ENCODE results near the gene NUDT14. TPM values are rescaled to one million over a fixed set of nuclear protein-coding genes. Genes with fewer than 3 reads are reported as not detected.

NUDT14 gene
- total RNA-seq, 2 donors from 2014 or later, result 4.1 to 23.6 TPM

DNA sequence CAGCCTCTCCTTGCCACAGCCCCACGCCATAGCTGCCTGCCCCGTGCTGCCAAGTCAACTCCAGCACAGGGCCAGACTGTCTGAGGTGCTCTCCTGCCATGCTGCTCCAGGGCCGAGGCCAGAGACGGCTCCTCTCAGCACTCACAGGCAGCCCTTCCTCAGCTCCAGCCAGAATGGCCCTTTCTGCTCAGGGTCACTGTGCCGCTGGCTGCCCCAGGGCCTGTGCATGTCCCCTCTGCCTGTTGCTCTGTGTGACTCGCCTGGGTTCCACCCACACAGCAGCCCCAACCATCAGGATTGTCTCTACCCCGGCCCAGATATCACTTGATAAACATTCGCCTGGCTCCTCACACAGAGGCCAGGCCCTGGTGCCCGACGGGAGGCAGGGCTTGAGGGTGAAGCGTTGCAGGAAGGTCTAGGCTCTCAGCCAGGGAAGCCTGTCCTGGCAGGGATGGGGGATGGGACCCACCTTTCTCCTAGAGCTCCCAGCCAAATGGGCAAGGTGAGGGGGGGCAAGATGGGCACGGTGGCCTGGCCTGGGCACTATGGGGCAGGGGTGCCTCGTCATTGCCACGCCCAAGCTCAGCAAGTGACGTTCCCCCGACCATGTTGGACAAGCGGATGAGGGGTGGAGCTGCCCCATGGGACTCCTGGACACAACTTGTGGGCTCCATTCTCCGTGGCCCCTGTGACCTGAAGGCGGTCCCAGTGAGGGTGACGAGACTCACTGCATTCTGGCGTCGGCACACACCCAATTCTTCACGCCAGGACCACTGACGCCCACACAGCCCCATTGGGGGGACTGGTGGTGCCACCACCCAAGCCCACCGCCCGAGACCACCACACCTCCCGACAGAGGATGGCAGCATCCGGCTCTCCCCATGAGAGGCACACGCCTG lies 39.8 kb upstream of the NUDT14 start:
- peaks cover 34% of the 10 kb centered on the region for H3K36me3 ChIP-seq
- no peaks in the 10 kb centered on the region for H3K9me3 ChIP-seq
- H3K4me3 ChIP-seq, result no peak overlapping the region
- TF ChIP-seq, protein P1, sequence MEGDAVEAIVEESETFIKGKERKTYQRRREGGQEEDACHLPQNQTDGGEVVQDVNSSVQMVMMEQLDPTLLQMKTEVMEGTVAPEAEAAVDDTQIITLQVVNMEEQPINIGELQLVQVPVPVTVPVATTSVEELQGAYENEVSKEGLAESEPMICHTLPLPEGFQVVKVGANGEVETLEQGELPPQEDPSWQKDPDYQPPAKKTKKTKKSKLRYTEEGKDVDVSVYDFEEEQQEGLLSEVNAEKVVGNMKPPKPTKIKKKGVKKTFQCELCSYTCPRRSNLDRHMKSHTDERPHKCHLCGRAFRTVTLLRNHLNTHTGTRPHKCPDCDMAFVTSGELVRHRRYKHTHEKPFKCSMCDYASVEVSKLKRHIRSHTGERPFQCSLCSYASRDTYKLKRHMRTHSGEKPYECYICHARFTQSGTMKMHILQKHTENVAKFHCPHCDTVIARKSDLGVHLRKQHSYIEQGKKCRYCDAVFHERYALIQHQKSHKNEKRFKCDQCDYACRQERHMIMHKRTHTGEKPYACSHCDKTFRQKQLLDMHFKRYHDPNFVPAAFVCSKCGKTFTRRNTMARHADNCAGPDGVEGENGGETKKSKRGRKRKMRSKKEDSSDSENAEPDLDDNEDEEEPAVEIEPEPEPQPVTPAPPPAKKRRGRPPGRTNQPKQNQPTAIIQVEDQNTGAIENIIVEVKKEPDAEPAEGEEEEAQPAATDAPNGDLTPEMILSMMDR (IDR thresholded peaks at IDR 0.05), result no peak
- H3K27me3 ChIP-seq (replicated peaks; ENCODE audit: insufficient read depth), result no peaks in the 10 kb centered on the region
- ATAC-seq (ENCODE audit: insufficient number of reproducible peaks, low FRiP score, low read depth) (no peak), DNase-seq (ENCODE audit: low spot score) (no peak)
- H3K4me1 ChIP-seq (ENCODE audit: control insufficient read depth in 1 of 2, low read depth in 2 of 2), result no peaks in the 10 kb centered on the region
- no peak overlapping the region for H3K27ac ChIP-seq

DNA sequence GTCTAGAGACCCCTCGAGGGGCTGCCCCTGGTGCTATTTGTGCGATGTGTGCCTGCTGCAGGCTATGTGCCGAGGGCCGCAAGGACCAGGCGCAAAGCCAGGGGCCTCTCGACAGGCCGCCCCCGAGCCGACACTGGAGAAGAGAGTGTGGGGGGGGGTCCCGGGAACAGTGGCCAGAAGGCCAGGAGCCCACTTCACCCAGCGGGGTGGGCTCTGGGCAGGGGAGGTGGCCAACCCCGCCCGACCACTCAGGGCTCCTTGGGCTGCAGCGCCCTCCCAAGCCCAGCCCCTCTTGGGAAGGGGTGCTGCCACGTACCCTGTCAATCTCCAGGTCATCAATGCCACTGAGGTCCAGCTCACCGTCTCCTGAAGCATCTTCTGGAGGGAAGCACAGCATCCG lies 38.6 kb upstream of the NUDT14 start:
- no peaks in the 10 kb centered on the region for H3K9me3 ChIP-seq
- H3K4me1 ChIP-seq (ENCODE audit: control insufficient read depth in 1 of 2, low read depth in 2 of 2), result no peaks in the 10 kb centered on the region
- no peak overlapping the region for H3K4me3 ChIP-seq
- DNase-seq (ENCODE audit: low spot score) (no peak), ATAC-seq (ENCODE audit: insufficient number of reproducible peaks, low FRiP score, low read depth) (no peak)
- no peak overlapping the region for H3K27ac ChIP-seq
- H3K27me3 ChIP-seq (replicated peaks; ENCODE audit: insufficient read depth), result no peaks in the 10 kb centered on the region
- TF ChIP-seq, protein P1 (IDR thresholded peaks at IDR 0.05), result no peak
- peaks cover 32% of the 10 kb centered on the region for H3K36me3 ChIP-seq

DNA sequence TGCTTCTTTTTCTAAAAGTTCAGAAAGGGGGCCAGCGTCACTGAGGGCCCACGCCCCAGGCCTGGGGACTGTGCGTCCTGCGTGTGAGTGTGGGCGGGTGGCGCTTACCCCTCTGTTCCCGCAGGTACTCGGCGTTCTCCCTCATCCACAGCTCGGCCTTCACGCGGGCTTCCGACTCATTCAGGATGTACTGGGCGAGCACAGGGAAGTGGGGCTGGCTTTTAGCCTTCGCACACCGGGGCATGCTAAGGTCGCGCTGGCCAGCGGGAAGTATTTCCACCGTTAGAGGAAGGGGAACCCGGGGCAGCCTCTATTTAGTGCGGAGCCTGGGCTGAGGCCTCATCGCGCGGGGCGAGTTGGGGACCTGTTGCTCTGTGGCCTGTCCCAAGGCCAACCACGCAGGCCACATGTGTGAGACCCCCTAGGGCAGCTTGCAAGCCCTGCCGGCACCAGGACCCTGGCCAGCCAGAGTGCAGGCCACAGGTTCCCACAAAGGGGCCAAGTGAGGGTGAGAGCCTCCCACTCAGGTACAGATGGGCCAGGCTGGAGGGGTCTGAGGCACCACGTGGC lies 38.0 kb upstream of the NUDT14 start:
- ATAC-seq (ENCODE audit: insufficient number of reproducible peaks, low FRiP score, low read depth) (no peak), DNase-seq (ENCODE audit: low spot score) (no peak)
- no peaks in the 10 kb centered on the region for H3K4me1 ChIP-seq (ENCODE audit: control insufficient read depth in 1 of 2, low read depth in 2 of 2)
- no peaks in the 10 kb centered on the region for H3K27me3 ChIP-seq (replicated peaks; ENCODE audit: insufficient read depth)
- H3K36me3 ChIP-seq, result peaks cover 32% of the 10 kb centered on the region
- H3K4me3 ChIP-seq, result no peak overlapping the region
- H3K27ac ChIP-seq, result no peak overlapping the region
- TF ChIP-seq, protein P1 (IDR thresholded peaks at IDR 0.05), result no peak
- no peaks in the 10 kb centered on the region for H3K9me3 ChIP-seq

DNA sequence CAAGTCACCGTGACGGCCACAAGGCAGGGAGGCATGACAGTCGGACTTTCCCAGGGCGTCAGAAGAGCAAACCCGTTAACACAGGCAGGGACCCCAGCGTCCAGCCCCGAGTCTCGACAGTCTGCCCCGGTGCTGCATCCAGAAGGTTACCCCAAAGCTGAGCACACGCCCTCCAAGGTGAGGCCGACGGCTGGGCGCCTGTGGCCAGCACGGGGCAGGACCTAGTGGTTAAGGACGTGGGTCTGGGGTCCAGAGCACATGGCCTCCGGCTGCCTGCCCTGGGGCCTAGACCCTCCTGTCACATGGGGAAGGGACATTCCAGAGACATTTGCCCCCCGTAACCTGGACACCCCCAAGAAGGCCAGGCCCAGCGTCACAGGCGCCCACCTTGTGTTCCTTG lies 37.5 kb upstream of the NUDT14 start:
- Histone ChIP-seq H3K4me3 (no peak overlapping the region), H3K27ac (no peak overlapping the region), H3K36me3 (peaks cover 32% of the 10 kb centered on the region), H3K9me3 (no peaks in the 10 kb centered on the region), H3K4me1 (ENCODE audit: control insufficient read depth in 1 of 2, low read depth in 2 of 2) (no peaks in the 10 kb centered on the region), H3K27me3 (replicated peaks; ENCODE audit: insufficient read depth) (no peaks in the 10 kb centered on the region)
- DNase-seq (ENCODE audit: low spot score) (no peak), ATAC-seq (ENCODE audit: insufficient number of reproducible peaks, low FRiP score, low read depth) (no peak)
- TF ChIP-seq, protein P1 (IDR thresholded peaks at IDR 0.05), result no peak

DNA sequence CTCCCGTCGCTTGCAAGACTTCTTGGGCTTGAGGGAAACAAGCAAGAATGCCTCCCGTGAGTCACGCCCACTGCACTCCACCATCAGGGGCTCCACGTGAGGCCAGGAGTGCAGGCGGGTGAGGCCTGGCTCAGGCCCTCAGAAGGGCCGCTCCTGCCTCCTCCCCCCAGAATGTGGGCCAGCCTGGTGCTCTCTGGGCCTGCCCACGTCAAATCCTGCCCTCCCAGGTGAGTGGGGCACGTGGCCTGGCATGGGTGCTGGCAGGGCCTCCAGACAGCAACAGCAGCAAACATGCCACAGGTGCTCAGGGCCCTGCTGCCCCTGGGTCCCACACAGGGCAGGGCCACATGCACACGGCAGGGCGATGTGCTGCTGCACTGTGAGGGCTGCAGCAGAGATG lies 36.7 kb upstream of the NUDT14 start:
- TF ChIP-seq, protein P1 (IDR thresholded peaks at IDR 0.05), result no peak
- Histone ChIP-seq H3K4me3 (no peak overlapping the region), H3K36me3 (peaks cover 36% of the 10 kb centered on the region), H3K4me1 (ENCODE audit: control insufficient read depth in 1 of 2, low read depth in 2 of 2) (no peaks in the 10 kb centered on the region), H3K27ac (no peak overlapping the region), H3K27me3 (replicated peaks; ENCODE audit: insufficient read depth) (no peaks in the 10 kb centered on the region), H3K9me3 (no peaks in the 10 kb centered on the region)
- ATAC-seq (ENCODE audit: insufficient number of reproducible peaks, low FRiP score, low read depth) (no peak), DNase-seq (ENCODE audit: low spot score) (no peak)

Measured in thoracic aorta (tissue), 2 donors.